ENCODE results near the gene CYYR1. TPM values are rescaled to one million over a fixed set of nuclear protein-coding genes. Genes with fewer than 3 reads are reported as not detected.

CYYR1 gene
- total RNA-seq, 1 experiment from 2014 or later, result 0.12 TPM

DNA sequence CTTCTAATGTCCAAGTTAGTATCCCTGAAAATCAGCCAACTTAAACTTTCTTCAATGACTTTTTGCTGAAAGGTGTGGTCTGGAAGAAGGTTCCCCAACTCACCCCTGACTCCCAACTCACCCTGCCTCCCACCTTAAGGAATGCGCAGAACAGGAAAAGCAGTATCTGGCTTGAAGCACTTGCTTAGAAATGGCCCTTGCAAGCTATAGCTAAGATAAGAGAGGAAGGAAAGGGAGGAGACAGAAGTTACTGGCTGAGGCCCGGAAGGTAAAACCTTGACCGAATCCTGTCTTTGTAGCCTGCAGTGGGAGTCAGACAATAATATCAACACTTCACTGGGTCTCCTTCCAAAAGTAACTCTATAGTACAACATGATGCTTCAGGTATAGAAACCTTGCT is 2.9 kb downstream of the CYYR1 start:
- POLR2A ChIA-PET, result no interaction called here
- no peaks in the 10 kb centered on the region for H3K9me2 ChIP-seq (ENCODE audit: insufficient read depth)
- H3K36me3 ChIP-seq (ENCODE audit: control insufficient read depth in 1 of 2, insufficient read depth in 2 of 2, low read length in 2 of 2), result no peaks in the 10 kb centered on the region
- DNase-seq (ENCODE audit: low read depth, low spot score), result no peak
- H3K4me1 ChIP-seq (ENCODE audit: control insufficient read depth in 1 of 2, insufficient read depth in 2 of 2, low read length in 2 of 2), result no peaks in the 10 kb centered on the region
- no peak for ATAC-seq
- no peaks in the 10 kb centered on the region for H3K79me2 ChIP-seq (ENCODE audit: insufficient read depth, low read length)
- no peak overlapping the region for H3K27ac ChIP-seq (ENCODE audit: low read depth, low read length)
- RAD21 ChIA-PET (ENCODE audit: low non-redundant PET in 1 of 2, low total read pairs in 2 of 2, uncharacterized antibody in 2 of 2, unreplicated experiment in 2 of 2), result no interaction called here
- H3K4me3 ChIP-seq (replicated peaks in 1 of 2; ENCODE audit: low read depth in 1 of 2, low read length in 2 of 2), result no peak overlapping the region
- H3K27me3 ChIP-seq (ENCODE audit: insufficient read depth, low read length), result no peaks in the 10 kb centered on the region
- H3K9ac ChIP-seq (ENCODE audit: low read length), result no peak overlapping the region
- H2AFZ ChIP-seq (ENCODE audit: low read depth, low read length, poor library complexity, severe bottlenecking), result no peak overlapping the region
- intact Hi-C loops (cut with micrococcal nuclease), result no loop called here
- H3K4me2 ChIP-seq (ENCODE audit: low read length), result no peak overlapping the region
- CTCF ChIA-PET, result no interaction called here
- peaks cover 4 to 13% of the 10 kb centered on the region in 2 experiments; a peak in 1 of 4 replicates for H3K9me3 ChIP-seq (ENCODE audit: control insufficient read depth in 1 of 2, insufficient read depth in 1 of 2, low read depth in 1 of 2, low read length in 2 of 2)
- H4K20me1 ChIP-seq (ENCODE audit: insufficient read depth), result no peaks in the 10 kb centered on the region
- BruUV-seq (replicated peaks), result no TSS peak
- TF ChIP-seq POLR2AphosphoS5 (IDR thresholded peaks at IDR 0.05; ENCODE audit: low read depth, low read length) (no peak), CBX3 (IDR thresholded peaks at IDR 0.05; ENCODE audit: low read depth) (no peak), EZH2phosphoT487 (IDR thresholded peaks at IDR 0.05; ENCODE audit: borderline replicate concordance) (no peak), RAD21 (IDR thresholded peaks at IDR 0.05; ENCODE audit: low read depth) (no peak), TCF7L2 (IDR thresholded peaks at IDR 0.05; ENCODE audit: borderline replicate concordance, extremely low read depth, insufficient read depth, insufficient read length) (no peak), SRF (IDR thresholded peaks at IDR 0.05; ENCODE audit: low read depth) (no peak)
- TF ChIP-seq, protein P1, sequence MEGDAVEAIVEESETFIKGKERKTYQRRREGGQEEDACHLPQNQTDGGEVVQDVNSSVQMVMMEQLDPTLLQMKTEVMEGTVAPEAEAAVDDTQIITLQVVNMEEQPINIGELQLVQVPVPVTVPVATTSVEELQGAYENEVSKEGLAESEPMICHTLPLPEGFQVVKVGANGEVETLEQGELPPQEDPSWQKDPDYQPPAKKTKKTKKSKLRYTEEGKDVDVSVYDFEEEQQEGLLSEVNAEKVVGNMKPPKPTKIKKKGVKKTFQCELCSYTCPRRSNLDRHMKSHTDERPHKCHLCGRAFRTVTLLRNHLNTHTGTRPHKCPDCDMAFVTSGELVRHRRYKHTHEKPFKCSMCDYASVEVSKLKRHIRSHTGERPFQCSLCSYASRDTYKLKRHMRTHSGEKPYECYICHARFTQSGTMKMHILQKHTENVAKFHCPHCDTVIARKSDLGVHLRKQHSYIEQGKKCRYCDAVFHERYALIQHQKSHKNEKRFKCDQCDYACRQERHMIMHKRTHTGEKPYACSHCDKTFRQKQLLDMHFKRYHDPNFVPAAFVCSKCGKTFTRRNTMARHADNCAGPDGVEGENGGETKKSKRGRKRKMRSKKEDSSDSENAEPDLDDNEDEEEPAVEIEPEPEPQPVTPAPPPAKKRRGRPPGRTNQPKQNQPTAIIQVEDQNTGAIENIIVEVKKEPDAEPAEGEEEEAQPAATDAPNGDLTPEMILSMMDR (IDR thresholded peaks at IDR 0.05 in 2 of 3, conservative IDR thresholded peaks at IDR 0.05 in 1 of 3; ENCODE audit: borderline replicate concordance in 1 of 3, insufficient read depth in 1 of 3, low read depth in 2 of 3, low read length in 2 of 3), result no peak
- TF ChIP-seq, protein P2, sequence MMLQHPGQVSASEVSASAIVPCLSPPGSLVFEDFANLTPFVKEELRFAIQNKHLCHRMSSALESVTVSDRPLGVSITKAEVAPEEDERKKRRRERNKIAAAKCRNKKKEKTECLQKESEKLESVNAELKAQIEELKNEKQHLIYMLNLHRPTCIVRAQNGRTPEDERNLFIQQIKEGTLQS (IDR thresholded peaks at IDR 0.05), result no peak

DNA sequence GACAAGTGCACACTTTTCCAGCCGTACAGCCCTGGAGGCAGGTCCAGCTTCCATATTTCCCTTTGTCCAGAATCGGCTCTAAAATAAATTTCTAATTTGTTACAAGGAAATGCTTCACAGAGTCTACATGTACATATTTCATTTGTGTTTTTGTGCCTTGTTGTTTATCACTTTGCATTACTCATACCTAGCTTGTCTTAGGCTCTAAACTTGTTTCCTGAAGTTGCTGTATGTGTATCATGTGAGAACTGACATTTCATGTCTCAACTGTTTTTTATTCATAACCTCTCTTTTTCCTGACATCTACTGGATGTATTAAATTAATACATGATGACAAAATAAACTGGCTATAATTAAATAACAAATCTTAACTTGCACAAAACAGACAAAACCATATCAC is 7.5 kb downstream of the CYYR1 start:
- Histone ChIP-seq H3K9ac (ENCODE audit: low read length) (no peak overlapping the region), H4K20me1 (ENCODE audit: insufficient read depth) (no peaks in the 10 kb centered on the region), H3K4me3 (replicated peaks in 1 of 2; ENCODE audit: low read depth in 1 of 2, low read length in 2 of 2) (no peak overlapping the region), H3K79me2 (ENCODE audit: insufficient read depth, low read length) (no peaks in the 10 kb centered on the region), H3K4me1 (ENCODE audit: control insufficient read depth in 1 of 2, insufficient read depth in 2 of 2, low read length in 2 of 2) (no peaks in the 10 kb centered on the region), H3K27me3 (ENCODE audit: insufficient read depth, low read length) (no peaks in the 10 kb centered on the region), H3K9me3 (ENCODE audit: control insufficient read depth in 1 of 2, insufficient read depth in 1 of 2, low read depth in 1 of 2, low read length in 2 of 2) (peaks cover 0 to 4% of the 10 kb centered on the region in 2 experiments; a peak in 1 of 4 replicates), H2AFZ (ENCODE audit: low read depth, low read length, poor library complexity, severe bottlenecking) (no peak overlapping the region), H3K9me2 (ENCODE audit: insufficient read depth) (no peaks in the 10 kb centered on the region), H3K27ac (ENCODE audit: low read depth, low read length) (no peak overlapping the region), H3K4me2 (ENCODE audit: low read length) (no peak overlapping the region), H3K36me3 (ENCODE audit: control insufficient read depth in 1 of 2, insufficient read depth in 2 of 2, low read length in 2 of 2) (no peaks in the 10 kb centered on the region)
- ATAC-seq (no peak), DNase-seq (ENCODE audit: low read depth, low spot score) (no peak)
- RAD21 ChIA-PET (ENCODE audit: low non-redundant PET in 1 of 2, low total read pairs in 2 of 2, uncharacterized antibody in 2 of 2, unreplicated experiment in 2 of 2), result no interaction called here
- BruUV-seq (replicated peaks), result no TSS peak
- intact Hi-C loops (cut with micrococcal nuclease), result no loop called here
- TF ChIP-seq CBX3 (IDR thresholded peaks at IDR 0.05; ENCODE audit: low read depth) (no peak), RAD21 (IDR thresholded peaks at IDR 0.05; ENCODE audit: low read depth) (no peak), ZFX (IDR thresholded peaks at IDR 0.05) (no peak), SIN3A (IDR thresholded peaks at IDR 0.05; ENCODE audit: low read depth) (no peak), POLR2A (IDR thresholded peaks at IDR 0.05; ENCODE audit: borderline replicate concordance, extremely low read depth, insufficient read depth, insufficient read length) (no peak)
- TF ChIP-seq, protein P1 (IDR thresholded peaks at IDR 0.05 in 2 of 3, conservative IDR thresholded peaks at IDR 0.05 in 1 of 3; ENCODE audit: borderline replicate concordance in 1 of 3, insufficient read depth in 1 of 3, low read depth in 2 of 3, low read length in 2 of 3), result no peak
- POLR2A ChIA-PET, result no interaction called here
- CTCF ChIA-PET, result no interaction called here
